HepG2 (cell line): ENCODE results near the gene LCN2. TPM values are rescaled to one million over a fixed set of nuclear protein-coding genes. Genes with fewer than 3 reads are reported as not detected.

Experiments used
- ATF7-NPFF ChIP-seq: sonication (generic); formaldehyde crosslinking; IDR thresholded peaks from 2 replicates; pipeline ENCODE4 v1.8.1; 2023; ENCODE audit warnings: mild to moderate bottlenecking, low read depth, missing genetic modification reagents, moderate library complexity
- EHMT2 ChIP-seq: fragments of 200-600 bp; sonication (generic); IDR thresholded peaks from 2 replicates; pipeline ENCODE4 v1.7.0; 2017; ENCODE audit warnings: antibody characterized with exemption, low read depth, low read length, borderline replicate concordance
- MIER2 ChIP-seq: IDR thresholded peaks from 2 replicates; pipeline ENCODE4 v1.6.1; 2016; ENCODE audit warnings: missing biosample characterization, missing genetic modification reagents
- SSRP1 ChIP-seq: IDR thresholded peaks from 2 replicates; pipeline ENCODE4 v1.6.1; 2016; ENCODE audit warnings: control low read depth
- USF2 ChIP-seq, 2 experiments: sonication (generic) in 1 of 2; formaldehyde crosslinking in 1 of 2; IDR thresholded peaks; 2 replicates each; pipeline versions ENCODE4 v1.5.1 to v1.6.1; 2011 to 2020; ENCODE audit warnings: borderline replicate concordance in 1 of 2, low read depth in 1 of 2, low read length in 1 of 2, mild to moderate bottlenecking in 1 of 2, missing genetic modification reagents in 1 of 2, moderate library complexity in 1 of 2
- ZNF101 ChIP-seq: sonication (generic); formaldehyde crosslinking; IDR thresholded peaks from 2 replicates; pipeline ENCODE4 v1.4.0; 2020; ENCODE audit warnings: mild to moderate bottlenecking, low read depth, missing genetic modification reagents, borderline replicate concordance
- ZNF12 ChIP-seq: sonication (generic); formaldehyde crosslinking; IDR thresholded peaks from 2 replicates; pipeline ENCODE4 v1.5.0; 2020; ENCODE audit warnings: missing genetic modification reagents
- ZNF251 ChIP-seq: sonication (generic); formaldehyde crosslinking; IDR thresholded peaks from 2 replicates; pipeline ENCODE4 v1.9.0; 2021; ENCODE audit warnings: mild to moderate bottlenecking, missing genetic modification reagents
- ZNF256 ChIP-seq: sonication (generic); formaldehyde crosslinking; conservative IDR thresholded peaks from 2 replicates; pipeline ENCODE4 v1.4.0; 2020; ENCODE audit warnings: missing genetic modification reagents
- ZNF292 ChIP-seq: sonication (generic); formaldehyde crosslinking; IDR thresholded peaks from 2 replicates; pipeline ENCODE4 v1.8.1; 2022; ENCODE audit warnings: mild to moderate bottlenecking, low read depth, missing genetic modification reagents, borderline replicate concordance
- ZNF317 ChIP-seq: sonication (generic); formaldehyde crosslinking; IDR thresholded peaks from 2 replicates; pipeline ENCODE4 v1.5.0; 2020; ENCODE audit warnings: mild to moderate bottlenecking, missing genetic modification reagents
- ZNF383 ChIP-seq: sonication (generic); formaldehyde crosslinking; IDR thresholded peaks from 2 replicates; pipeline ENCODE4 v1.4.0; 2020; ENCODE audit warnings: missing genetic modification reagents, mild to moderate bottlenecking, borderline replicate concordance
- ZNF460 ChIP-seq: sonication (generic); formaldehyde crosslinking; IDR thresholded peaks from 2 replicates; pipeline ENCODE4 v1.5.1; 2020; ENCODE audit warnings: missing genetic modification reagents, mild to moderate bottlenecking, borderline replicate concordance
- ZNF552 ChIP-seq: sonication (generic); formaldehyde crosslinking; IDR thresholded peaks from 2 replicates; pipeline ENCODE4 v1.9.0; 2022; ENCODE audit warnings: missing genetic modification reagents, mild to moderate bottlenecking, borderline replicate concordance
- ZNF615 ChIP-seq: sonication (generic); formaldehyde crosslinking; IDR thresholded peaks from 2 replicates; pipeline ENCODE4 v1.5.0; 2020; ENCODE audit warnings: mild to moderate bottlenecking, missing genetic modification reagents, borderline replicate concordance
- ZNF883 ChIP-seq: sonication (generic); formaldehyde crosslinking; IDR thresholded peaks from 2 replicates; pipeline ENCODE4 v1.5.1; 2020; ENCODE audit warnings: mild to moderate bottlenecking, missing genetic modification reagents; ENCODE audit errors: not compliant biosample characterization
- polyA plus RNA-seq, 8 experiments: library from polyadenylated mRNA; depleted of rRNA in 3 of 8; stranded (reverse) in 7 of 8; unstranded in 1 of 8; fragments of >200 nt; fragmentation: Illumina TruSeq in 4 of 8; extraction: Trizol in 4 of 8; gene quantifications; 2 replicates each; pipeline versions ENCODE4 v1.2.1 to v1.2.3, GENCODE V29; 2011 to 2016; ENCODE audit warnings: low read depth in 4 of 8, missing spikeins in 1 of 8, mixed read lengths in 1 of 8; ENCODE audit not compliant: insufficient read depth in 1 of 8
- total RNA-seq, 5 experiments: library from RNA; depleted of rRNA; stranded (reverse); fragments of >200 nt; fragmentation: Illumina TruSeq; extraction: Trizol; gene quantifications; 2 replicates each; pipeline ENCODE4 v1.2.3, GENCODE V29; 2016; ENCODE audit warnings: low read depth in 1 of 5
- TF ChIP-seq, protein P1 (sequence below): sonication (generic); formaldehyde crosslinking; IDR thresholded peaks from 2 replicates; pipeline ENCODE4 v1.4.0; 2020; ENCODE audit warnings: mild to moderate bottlenecking, missing genetic modification reagents

The LCN2 gene
- total and polyA plus RNA-seq, 2 of the 13 experiments (the other 11 are each of a cell fraction or from before 2014, with no cell fraction given) = 0.38 to 1.4 TPM

- TF ChIP-seq ZNF460 (CRISPR knock-in tag) (peak; percentile 67; the same call in 1 of the 2 replicates), ZNF883 (CRISPR knock-in tag) (no peak), ZNF292 (peak; percentile 96), USF2 (IDR thresholded peaks at IDR 0.05; ENCODE audit: low read depth, low read length) (peak; percentile 64), USF2 (CRISPR knock-in tag; IDR thresholded peaks at IDR 0.05; ENCODE audit: borderline replicate concordance) (peak; percentile 91; the same call in 1 of the 2 replicates), EHMT2 (no peak), ZNF12 (CRISPR knock-in tag) (0 out of 2 replicates have a peak, but pooled peaks have one; percentile 27), ATF7-NPFF (CRISPR knock-in tag) (peak; percentile 50; the same call in 1 of the 2 replicates), ZNF256 (no peak), ZNF251 (CRISPR knock-in tag) (0 out of 2 replicates have a peak, but pooled peaks have one; percentile 38), SSRP1 (CRISPR knock-in tag) (no peak; the same call in 1 of the 2 replicates), MIER2 (CRISPR knock-in tag) (peak; percentile 86), ZNF552 (CRISPR knock-in tag) (no peak), ZNF383 (peak; percentile 63; the same call in 1 of the 2 replicates), ZNF317 (CRISPR knock-in tag) (peak; percentile 92), ZNF615 (CRISPR knock-in tag) (no peak; the same call in 1 of the 2 replicates), ZNF101 (CRISPR knock-in tag) (0 out of 2 replicates have a peak, but pooled peaks have one; percentile 71)
- TF ChIP-seq, protein P1, sequence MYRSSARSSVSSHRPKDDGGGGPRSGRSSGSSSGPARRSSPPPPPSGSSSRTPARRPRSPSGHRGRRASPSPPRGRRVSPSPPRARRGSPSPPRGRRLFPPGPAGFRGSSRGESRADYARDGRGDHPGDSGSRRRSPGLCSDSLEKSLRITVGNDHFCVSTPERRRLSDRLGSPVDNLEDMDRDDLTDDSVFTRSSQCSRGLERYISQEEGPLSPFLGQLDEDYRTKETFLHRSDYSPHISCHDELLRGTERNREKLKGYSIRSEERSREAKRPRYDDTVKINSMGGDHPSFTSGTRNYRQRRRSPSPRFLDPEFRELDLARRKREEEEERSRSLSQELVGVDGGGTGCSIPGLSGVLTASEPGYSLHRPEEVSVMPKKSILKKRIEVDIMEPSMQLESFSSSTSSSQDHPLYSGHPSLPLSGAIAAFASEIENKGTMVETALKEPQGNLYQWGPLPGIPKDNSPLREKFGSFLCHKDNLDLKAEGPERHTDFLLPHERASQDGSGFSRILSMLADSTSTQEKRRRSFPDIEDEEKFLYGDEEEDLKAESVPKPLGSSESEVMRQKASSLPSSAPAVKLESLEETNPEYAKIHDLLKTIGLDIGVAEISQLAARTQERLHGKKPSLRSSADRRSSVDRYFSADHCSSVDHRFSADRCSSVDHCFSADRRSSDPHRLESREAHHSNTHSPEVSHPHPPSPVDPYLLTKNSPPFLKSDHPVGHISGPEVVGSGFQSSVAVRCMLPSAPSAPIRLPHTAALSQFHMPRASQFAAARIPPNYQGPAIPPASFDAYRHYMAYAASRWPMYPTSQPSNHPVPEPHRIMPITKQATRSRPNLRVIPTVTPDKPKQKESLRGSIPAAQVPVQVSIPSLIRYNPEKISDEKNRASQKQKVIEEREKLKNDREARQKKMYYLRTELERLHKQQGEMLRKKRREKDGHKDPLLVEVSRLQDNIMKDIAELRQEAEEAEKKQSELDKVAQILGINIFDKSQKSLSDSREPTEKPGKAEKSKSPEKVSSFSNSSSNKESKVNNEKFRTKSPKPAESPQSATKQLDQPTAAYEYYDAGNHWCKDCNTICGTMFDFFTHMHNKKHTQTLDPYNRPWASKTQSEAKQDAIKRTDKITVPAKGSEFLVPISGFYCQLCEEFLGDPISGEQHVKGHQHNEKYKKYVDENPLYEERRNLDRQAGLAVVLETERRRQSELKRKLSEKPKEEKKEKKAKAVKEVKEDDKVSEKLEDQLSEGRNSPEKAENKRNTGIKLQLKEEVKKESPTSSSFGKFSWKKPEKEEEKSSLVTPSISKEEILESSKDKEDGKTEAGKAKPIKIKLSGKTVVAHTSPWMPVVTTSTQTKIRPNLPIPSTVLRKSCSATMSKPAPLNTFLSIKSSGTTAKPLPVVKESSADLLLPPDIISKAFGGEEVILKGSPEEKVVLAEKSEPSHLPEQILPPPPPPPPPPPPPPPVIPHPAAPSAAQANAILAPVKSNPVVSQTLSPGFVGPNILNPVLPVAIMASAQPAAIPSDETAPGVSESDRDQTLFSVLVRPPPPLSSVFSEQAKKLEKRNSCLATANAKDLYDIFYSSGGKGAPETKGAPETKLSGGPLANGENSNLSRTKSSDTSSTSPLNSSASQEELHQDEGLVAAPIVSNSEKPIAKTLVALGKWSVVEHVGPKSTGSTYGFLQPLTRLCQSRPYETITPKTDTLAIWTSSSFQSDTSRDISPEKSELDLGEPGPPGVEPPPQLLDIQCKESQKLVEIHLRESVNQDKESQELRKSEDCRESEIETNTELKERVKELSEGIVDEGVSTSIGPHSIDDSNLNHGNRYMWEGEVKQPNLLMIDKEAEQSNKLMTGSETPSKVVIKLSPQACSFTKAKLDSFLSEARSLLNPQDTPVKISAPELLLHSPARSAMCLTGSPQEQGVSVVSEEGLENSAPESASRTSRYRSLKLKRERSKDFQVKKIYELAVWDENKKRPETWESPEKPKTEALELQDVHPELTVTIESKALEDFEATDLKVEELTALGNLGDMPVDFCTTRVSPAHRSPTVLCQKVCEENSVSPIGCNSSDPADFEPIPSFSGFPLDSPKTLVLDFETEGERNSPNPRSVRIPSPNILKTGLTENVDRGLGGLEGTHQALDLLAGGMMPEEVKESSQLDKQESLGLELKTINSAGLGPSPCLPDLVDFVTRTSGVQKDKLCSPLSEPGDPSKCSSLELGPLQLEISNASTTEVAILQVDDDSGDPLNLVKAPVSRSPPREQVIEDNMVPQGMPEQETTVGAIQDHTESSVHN (CRISPR knock-in tag) = peak; percentile 90
Measured at GRCh38 chr9:128115187-128116103, 33.8 kb upstream of the LCN2 start (continued).
